H9 (cell line): ENCODE measurements around the gene RGS5. TPM values are rescaled to one million over a fixed set of nuclear protein-coding genes. Genes with fewer than 3 reads are reported as not detected.

ENCODE experiments used
- DNase-seq: peaks from one replicate; pipeline ENCODE4 v3.0.0-alpha.2; 2017
- H2AFZ ChIP-seq: one replicate; pipeline ENCODE4 v1.6.1; 2013; ENCODE audit warnings: mild to moderate bottlenecking, low read length, control low read depth, moderate library complexity
- H2AK5ac ChIP-seq: 2 replicates; pipeline ENCODE4 v1.6.1; 2013; ENCODE audit warnings: low read length, control low read depth, mixed read lengths; ENCODE audit not compliant: insufficient read length
- H2BK120ac ChIP-seq: one replicate; pipeline ENCODE4 v1.6.1; 2013; ENCODE audit warnings: low read depth, mild to moderate bottlenecking, low read length, control low read depth, inconsistent platforms; ENCODE audit not compliant: poor library complexity, severe bottlenecking
- H2BK12ac ChIP-seq: 2 replicates; pipeline ENCODE4 v1.6.1; 2013; ENCODE audit warnings: low read length, control low read depth, mixed read lengths, low read depth; ENCODE audit not compliant: insufficient read length
- H2BK15ac ChIP-seq: 2 replicates; pipeline ENCODE4 v1.6.1; 2013; ENCODE audit warnings: low read depth, low read length, control low read depth
- H2BK20ac ChIP-seq: one replicate; pipeline ENCODE4 v1.6.1; 2013; ENCODE audit warnings: low read depth, mild to moderate bottlenecking, low read length, control low read depth, inconsistent platforms; ENCODE audit not compliant: poor library complexity, severe bottlenecking
- H2BK5ac ChIP-seq: 2 replicates; pipeline ENCODE4 v1.6.1; 2013; ENCODE audit warnings: low read length, control low read depth, mixed read lengths; ENCODE audit not compliant: insufficient read length
- H3K14ac ChIP-seq: 2 replicates; pipeline ENCODE4 v1.6.1; 2013; ENCODE audit warnings: low read length, control low read depth; ENCODE audit not compliant: insufficient read depth
- H3K18ac ChIP-seq: 2 replicates; pipeline ENCODE4 v1.6.1; 2013; ENCODE audit warnings: low read depth, mild to moderate bottlenecking, mixed read lengths, low read length, control low read depth; ENCODE audit not compliant: insufficient read length
- H3K23ac ChIP-seq: 2 replicates; pipeline ENCODE4 v1.6.1; 2013; ENCODE audit warnings: low read length, control low read depth, mixed read lengths, low read depth; ENCODE audit not compliant: insufficient read length
- H3K23me2 ChIP-seq: 2 replicates; pipeline ENCODE4 v1.6.1; 2013; ENCODE audit warnings: low read depth, mild to moderate bottlenecking, mixed read lengths, low read length, control low read depth; ENCODE audit not compliant: insufficient read length, poor library complexity, severe bottlenecking
- H3K27ac ChIP-seq: 2 replicates; pipeline ENCODE4 v1.5.1; 2013; ENCODE audit warnings: low read length, control low read depth, mixed read lengths, low read depth; ENCODE audit not compliant: insufficient read length
- H3K27me3 ChIP-seq: 2 replicates; pipeline ENCODE4 v1.6.1; 2013; ENCODE audit warnings: low read length, control low read depth, inconsistent platforms; ENCODE audit not compliant: insufficient read depth
- H3K4ac ChIP-seq: 2 replicates; pipeline ENCODE4 v1.6.1; 2013; ENCODE audit warnings: low read depth, mild to moderate bottlenecking, control low read depth, inconsistent platforms, low read length, moderate library complexity
- H3K4me1 ChIP-seq: 2 replicates; pipeline ENCODE4 v1.6.1; 2013; ENCODE audit warnings: low read length, control low read depth, inconsistent platforms; ENCODE audit not compliant: insufficient read depth
- H3K4me2 ChIP-seq: 2 replicates; pipeline ENCODE4 v1.6.1; 2013; ENCODE audit warnings: low read length, control low read depth, mixed read lengths; ENCODE audit not compliant: insufficient read length, insufficient read depth
- H3K56ac ChIP-seq: 2 replicates; pipeline ENCODE4 v1.6.1; 2013; ENCODE audit warnings: low read depth, mild to moderate bottlenecking, mixed read lengths, low read length, control low read depth; ENCODE audit not compliant: insufficient read length
- H3K79me1 ChIP-seq: 2 replicates; pipeline ENCODE4 v1.6.1; 2013; ENCODE audit warnings: low read depth, mild to moderate bottlenecking, moderate library complexity, low read length, control low read depth, inconsistent platforms; ENCODE audit not compliant: insufficient read depth, poor library complexity, severe bottlenecking
- H3K79me2 ChIP-seq: 2 replicates; pipeline ENCODE4 v1.6.1; 2013; ENCODE audit warnings: low read length, control low read depth, inconsistent platforms; ENCODE audit not compliant: insufficient read depth
- H3K9ac ChIP-seq: 2 replicates; pipeline ENCODE4 v1.6.1; 2013; ENCODE audit warnings: low read length, control low read depth, mixed read lengths; ENCODE audit not compliant: insufficient read length; ENCODE audit errors: extremely low read depth
- H3K9me3 ChIP-seq: one replicate; pipeline ENCODE4 v1.6.1; 2013; ENCODE audit warnings: low read depth, low read length, inconsistent platforms; ENCODE audit not compliant: control insufficient read depth
- H3T11ph ChIP-seq: one replicate; pipeline ENCODE4 v1.6.1; 2013; ENCODE audit warnings: mild to moderate bottlenecking, low read length, control low read depth, inconsistent platforms
- H4K20me1 ChIP-seq: one replicate; pipeline ENCODE4 v1.6.1; 2013; ENCODE audit not compliant: control insufficient read depth, insufficient read length, insufficient read depth
- H4K5ac ChIP-seq: 2 replicates; pipeline ENCODE4 v1.6.1; 2013; ENCODE audit warnings: low read depth, mild to moderate bottlenecking, mixed read lengths, low read length, control low read depth; ENCODE audit not compliant: insufficient read length
- H4K8ac ChIP-seq: replicated peaks from 2 replicates; pipeline ENCODE4 v1.6.1; 2013; ENCODE audit warnings: low read length, control low read depth, mixed read lengths, low read depth; ENCODE audit not compliant: insufficient read length
- H4K91ac ChIP-seq: 2 replicates; pipeline ENCODE4 v1.6.1; 2013; ENCODE audit warnings: low read depth, mild to moderate bottlenecking, moderate library complexity, mixed read lengths, low read length, control low read depth; ENCODE audit not compliant: insufficient read length
- H3K27ac Mint-ChIP-seq, 3 experiments: 2 replicates in 2 of 3; 3 replicates in 1 of 3; pipeline ENCODE4 v1.8.0; 2020 to 2021; ENCODE audit warnings: mixed read lengths in 3 of 3, mild to moderate bottlenecking in 1 of 3, moderate library complexity in 1 of 3
- H3K27me3 Mint-ChIP-seq: 2 replicates; pipeline ENCODE4 v1.8.0; 2021; ENCODE audit warnings: low read depth, mild to moderate bottlenecking, moderate library complexity, mixed read lengths
- H3K36me3 Mint-ChIP-seq, 3 experiments: 2 replicates in 2 of 3; 3 replicates in 1 of 3; pipeline ENCODE4 v1.8.0; 2020 to 2021; ENCODE audit warnings: low read depth in 3 of 3, mixed read lengths in 3 of 3; ENCODE audit not compliant: insufficient read depth in 1 of 3
- H3K4me1 Mint-ChIP-seq, 2 experiments: 2 replicates each; pipeline ENCODE4 v1.8.0; 2020; ENCODE audit warnings: mixed read lengths in 2 of 2
- H3K4me3 Mint-ChIP-seq, 2 experiments: 2 replicates in 1 of 2; 3 replicates in 1 of 2; pipeline ENCODE4 v1.8.0; 2020 to 2021; ENCODE audit warnings: mild to moderate bottlenecking in 2 of 2, mixed read lengths in 2 of 2, moderate library complexity in 1 of 2
- H3K9me3 Mint-ChIP-seq, 2 experiments: 2 replicates in 1 of 2; 3 replicates in 1 of 2; pipeline ENCODE4 v1.8.0; 2020; ENCODE audit warnings: mild to moderate bottlenecking in 2 of 2, mixed read lengths in 2 of 2, moderate library complexity in 1 of 2
- CTCF ChIP-seq: fragments of 200-600 bp; sonication (generic); conservative IDR thresholded peaks from 3 replicates; pipeline ENCODE4 v1.8.0; 2021; ENCODE audit warnings: antibody characterized with exemption, mild to moderate bottlenecking
- WGBS: extraction: QIAGEN DNeasy Blood & Tissue Kit; methylation state at CpG from one replicate; pipeline ENCODE4 v1.1.7; 2013; ENCODE audit warnings: missing lambda C conversion rate, low lambda C conversion rate, mixed read lengths; ENCODE audit not compliant: insufficient read length; ENCODE audit errors: extremely low coverage; 5-methylcytosine and 5-hydroxymethylcytosine counted together
- total RNA-seq: library from RNA; stranded (reverse); gene quantifications from 2 replicates; pipeline ENCODE4 v1.2.1, GENCODE V29; 2021

Gene RGS5
- total RNA-seq, 1 experiment from 2014 or later, result 30.1 TPM

- Histone ChIP-seq H3K56ac (no peak overlapping the region), H4K20me1 (no peaks in the 10 kb centered on the region), H4K91ac (no peak overlapping the region), H3K14ac (no peak overlapping the region), H2BK12ac (no peak overlapping the region), H2BK120ac (no peak overlapping the region), H3K27ac (no peak overlapping the region), H4K8ac (no peak overlapping the region), H4K5ac (no peak overlapping the region), H2BK20ac (no peak overlapping the region), H3K27me3 (no peaks in the 10 kb centered on the region), H3K23me2 (no peaks in the 10 kb centered on the region), H3K9me3 (no peaks in the 10 kb centered on the region), H2BK15ac (no peak overlapping the region), H3K4me2 (no peak overlapping the region), H3K79me1 (no peaks in the 10 kb centered on the region), H2AK5ac (no peak overlapping the region), H3K23ac (no peak overlapping the region), H3K4me1 (no peaks in the 10 kb centered on the region), H3T11ph (no peak overlapping the region), H3K18ac (no peak overlapping the region), H3K79me2 (no peaks in the 10 kb centered on the region), H3K4ac (no peak overlapping the region), H2BK5ac (no peak overlapping the region), H3K9ac (no peak overlapping the region), H2AFZ (no peak overlapping the region)
- DNase-seq, result no peak
- no peaks in the 10 kb centered on the region for H3K27me3 Mint-ChIP-seq
- peaks cover 4 to 5% of the 10 kb centered on the region in 2 experiments; a peak in 3 of 4 replicates for H3K4me1 Mint-ChIP-seq
- H3K36me3 Mint-ChIP-seq, result no peaks in the 10 kb centered on the region
- no peak overlapping the region for H3K27ac Mint-ChIP-seq
- TF ChIP-seq CTCF, result no peak
- WGBS, result no CpG with 5 or more reads among the region's 1 CpG
- H3K9me3 Mint-ChIP-seq, result no peaks in the 10 kb centered on the region
- no peak overlapping the region for H3K4me3 Mint-ChIP-seq
These were observed 11.4 kb downstream of the RGS5 start for GRCh38 chr1:163191301-163191700.
